ENCODE data around the gene PDGFRB. TPM values are rescaled to one million over a fixed set of nuclear protein-coding genes. Genes with fewer than 3 reads are reported as not detected.
A peak's percentile ranks its signal among the peaks of the same experiment; 100 is the strongest.

Gene PDGFRB
- total and polyA plus RNA-seq, 2 of the 4 experiments (the other 2 are of a cell fraction) = 108 to 124 TPM

GRCh38 chr5:150136305-150137167 is 19.1 kb downstream of the PDGFRB start:
- Histone ChIP-seq H3K18ac (ENCODE audit: low read depth, low read length) (peak overlapping the region; percentile 99), H3K9me3 (ENCODE audit: control insufficient read depth, insufficient read depth, low read length) (no peaks in the 10 kb centered on the region), H2AK9ac (replicated peaks; ENCODE audit: low read depth, low read length, poor library complexity) (peak overlapping the region; percentile 99), H3K27me3 (ENCODE audit: control insufficient read depth, insufficient read depth, low read length) (no peaks in the 10 kb centered on the region), H3K4me1 (ENCODE audit: control insufficient read depth, insufficient read depth, low read length) (peaks cover 67% of the 10 kb centered on the region), H2AFZ (replicated peaks; ENCODE audit: low read length, poor library complexity) (peak overlapping the region; percentile 40), H2AK5ac (ENCODE audit: low read depth, low read length) (peak overlapping the region; percentile 100), H2BK5ac (ENCODE audit: low read depth, low read length, poor library complexity, severe bottlenecking) (peak overlapping the region; percentile 98), H3K4ac (ENCODE audit: low read depth, low read length) (peak overlapping the region; percentile 100), H4K5ac (ENCODE audit: low read depth, low read length) (peak overlapping the region; percentile 100), H4K91ac (ENCODE audit: insufficient read depth, low read depth, low read length) (peak overlapping the region; percentile 100), H2BK120ac (ENCODE audit: low read depth, low read length) (peak overlapping the region; percentile 99), H3K14ac (replicated peaks; ENCODE audit: low read depth, low read length) (peak overlapping the region; percentile 100), H2BK20ac (ENCODE audit: low read depth, low read length) (peak overlapping the region; percentile 83), H3K27ac (ENCODE audit: insufficient read depth, low read length) (peak overlapping the region; percentile 98), H3K4me3 (ENCODE audit: insufficient read depth, low read depth, low read length) (no peak overlapping the region), H4K8ac (ENCODE audit: low read depth in 2 of 2, low read length in 2 of 2) (peak overlapping the region; percentile 95 to 100), H3K23ac (ENCODE audit: low read depth, low read length) (peak overlapping the region; percentile 77; the same call in 1 of the 2 replicates), H3K79me1 (ENCODE audit: low read depth in 1 of 2, low read length in 2 of 2) (peaks cover 38 to 94% of the 10 kb centered on the region in 2 experiments), H3K56ac (ENCODE audit: extremely low read depth, insufficient read depth, low read length) (peak overlapping the region; percentile 12; the same call in 1 of the 2 replicates), H3K36me3 (ENCODE audit: control insufficient read depth, insufficient read depth, low read length) (peaks cover 56% of the 10 kb centered on the region), H4K20me1 (ENCODE audit: insufficient read depth, low read length) (no peaks in the 10 kb centered on the region), H3K9ac (ENCODE audit: low read depth, low read length) (peak overlapping the region; percentile 95), H3K9me1 (ENCODE audit: insufficient read depth, low read length) (peaks cover 35% of the 10 kb centered on the region), H3K4me2 (ENCODE audit: low read depth, low read length) (no peak overlapping the region), H2BK15ac (ENCODE audit: low read depth, low read length) (peak overlapping the region; percentile 100; the same call in 2 of the 3 replicates)
- in situ Hi-C loops (cut with MboI; ENCODE audit: low sequenced_read_pairs) (no loop called here), dilution Hi-C loops (cut with HindIII; ENCODE audit: low sequenced_read_pairs, unreplicated experiment) (no loop called here), intact Hi-C loops (cut with micrococcal nuclease) (no loop called here)
- WGBS, 2 experiments (ENCODE audit: extremely low coverage in 2 of 2, insufficient read length in 1 of 2) = 77% methylated on average over 8 of the region's 16 CpGs; no CpG with 5 or more reads in 1 of the 2 experiments
- CTCF ChIA-PET = interaction anchor here (0.8 to 1.2 kb wide), 3 partner anchors 19 to 82 kb away, joined by 3 to 4 read pairs (median 4); partner anchors contain the start of gene PDGFRB
- ATAC-seq (ENCODE audit: low read depth) (no peak), DNase-seq (no peak)
- BruUV-seq (replicated peaks) = no TSS peak
- POLR2A ChIA-PET (ENCODE audit: unreplicated experiment) = no interaction called here
- TF ChIP-seq CEBPB (IDR thresholded peaks at IDR 0.05; ENCODE audit: low read depth, low read length) = no peak
- no peak for TF ChIP-seq CHD1 (IDR thresholded peaks at IDR 0.05; ENCODE audit: low read depth, low read length)
- no peak for TF ChIP-seq NFE2L2 (IDR thresholded peaks at IDR 0.05; ENCODE audit: low read depth, low read length)
- no peak for TF ChIP-seq MXI1 (IDR thresholded peaks at IDR 0.05; ENCODE audit: borderline replicate concordance, low read depth, low read length)
- no peak for TF ChIP-seq SMC3 (IDR thresholded peaks at IDR 0.05; ENCODE audit: low read depth, low read length)
- no peak for TF ChIP-seq MAFK (IDR thresholded peaks at IDR 0.05; ENCODE audit: low read depth, low read length)
- TF ChIP-seq RAD21 (IDR thresholded peaks at IDR 0.05; ENCODE audit: low read length) = no peak
- TF ChIP-seq CTCF (conservative IDR thresholded peaks at IDR 0.05; ENCODE audit: low read depth, low read length) = no peak
- TF ChIP-seq MAZ (IDR thresholded peaks at IDR 0.05; ENCODE audit: borderline replicate concordance, low read depth, low read length) = no peak
- no peak for TF ChIP-seq POLR2A (IDR thresholded peaks at IDR 0.05; ENCODE audit: low read depth, low read length)
- TF ChIP-seq BHLHE40 (IDR thresholded peaks at IDR 0.05; ENCODE audit: low read depth, low read length) = no peak
- no peak for TF ChIP-seq ELK1 (IDR thresholded peaks at IDR 0.05; ENCODE audit: borderline replicate concordance, low read depth, low read length)
- TF ChIP-seq RCOR1 (IDR thresholded peaks at IDR 0.05; ENCODE audit: insufficient replicate concordance, low read length) = no peak
- no peak for TF ChIP-seq FOS (IDR thresholded peaks at IDR 0.05; ENCODE audit: low read depth, low read length)
- TF ChIP-seq RFX5 (IDR thresholded peaks at IDR 0.05; ENCODE audit: low read depth, low read length) = no peak
